ENCODE results near the gene GABARAPL1.
"Not testable (repeated sequence)": the region's sequence is repeated elsewhere in the genome, so short reads cannot be mapped to it uniquely, and the experiment has no call there.

GABARAPL1 gene

GRCh38 chr12:10190558-10191388 is 21.9 kb upstream of the GABARAPL1 start:
- DNase-seq (ENCODE audit: low read depth) = peak; percentile 74
- TF ChIP-seq CTCF (IDR thresholded peaks at IDR 0.05; ENCODE audit: low read depth, low read length) (peak; percentile 80), POLR2A (IDR thresholded peaks at IDR 0.05; ENCODE audit: extremely low read depth, insufficient read length) (no peak), MAX (IDR thresholded peaks at IDR 0.05; ENCODE audit: low read depth, low read length) (peak; percentile 27; the same call in 1 of the 2 replicates)
- H3K4me3 ChIP-seq (ENCODE audit: low read depth, low read length) = no peak overlapping the region

- no peak overlapping the region for H3K4me3 ChIP-seq (ENCODE audit: low read depth, low read length)
- TF ChIP-seq POLR2A (IDR thresholded peaks at IDR 0.05; ENCODE audit: extremely low read depth, insufficient read length) (no peak), MAX (IDR thresholded peaks at IDR 0.05; ENCODE audit: low read depth, low read length) (no peak), MYC (IDR thresholded peaks at IDR 0.05; ENCODE audit: low read depth, low read length) (no peak), CTCF (IDR thresholded peaks at IDR 0.05; ENCODE audit: low read depth, low read length) (no peak)
- DNase-seq (ENCODE audit: low read depth) = no peak
These were observed 20.8 kb upstream of the GABARAPL1 start for GRCh38 chr12:10191865-10192264.

GRCh38 chr12:10194160-10194670 is 18.5 kb upstream of the GABARAPL1 start:
- DNase-seq (ENCODE audit: low read depth) = no peak
- TF ChIP-seq MAX (IDR thresholded peaks at IDR 0.05; ENCODE audit: low read depth, low read length) (no peak), POLR2A (IDR thresholded peaks at IDR 0.05; ENCODE audit: extremely low read depth, insufficient read length) (no peak), CTCF (IDR thresholded peaks at IDR 0.05; ENCODE audit: low read depth, low read length) (no peak), MYC (IDR thresholded peaks at IDR 0.05; ENCODE audit: low read depth, low read length) (no peak)
- H3K4me3 ChIP-seq (ENCODE audit: low read depth, low read length) = no peak overlapping the region

GRCh38 chr12:10196210-10196609 is 16.5 kb upstream of the GABARAPL1 start:
- no peak for TF ChIP-seq MYC (IDR thresholded peaks at IDR 0.05; ENCODE audit: low read depth, low read length)
- TF ChIP-seq MAX (IDR thresholded peaks at IDR 0.05; ENCODE audit: low read depth, low read length) = no peak
- TF ChIP-seq CTCF (IDR thresholded peaks at IDR 0.05; ENCODE audit: low read depth, low read length) = no peak
- no peak for TF ChIP-seq POLR2A (IDR thresholded peaks at IDR 0.05; ENCODE audit: extremely low read depth, insufficient read length)
- peak; percentile 54 for DNase-seq (ENCODE audit: low read depth)
- H3K4me3 ChIP-seq (ENCODE audit: low read depth, low read length) = no peak overlapping the region

- no peak overlapping the region for H3K4me3 ChIP-seq (ENCODE audit: low read depth, low read length)
- no peak for DNase-seq (ENCODE audit: low read depth)
- TF ChIP-seq MAX (IDR thresholded peaks at IDR 0.05; ENCODE audit: low read depth, low read length) (no peak), POLR2A (IDR thresholded peaks at IDR 0.05; ENCODE audit: extremely low read depth, insufficient read length) (no peak), CTCF (IDR thresholded peaks at IDR 0.05; ENCODE audit: low read depth, low read length) (no peak), MYC (IDR thresholded peaks at IDR 0.05; ENCODE audit: low read depth, low read length) (no peak)
These were observed 14.8 kb upstream of the GABARAPL1 start for GRCh38 chr12:10197879-10198278.

- not testable (repeated sequence) for DNase-seq (ENCODE audit: low read depth); H3K4me3 ChIP-seq (ENCODE audit: low read depth, low read length)
These were observed 8.2 kb upstream of the GABARAPL1 start for GRCh38 chr12:10204495-10204894.

Measured in NB4 (cell line).